ENCODE measurements around the gene SIRT7.

The SIRT7 gene

GRCh38 chr17:81931189-81931556, 13.2 kb upstream of the SIRT7 start:
- no peak overlapping the region for H2AFZ ChIP-seq
- H3K27ac ChIP-seq = no peak overlapping the region
- H3K79me2 ChIP-seq = no peaks in the 10 kb centered on the region
- no peaks in the 10 kb centered on the region for H3K27me3 ChIP-seq (ENCODE audit: control insufficient read depth, insufficient read depth, low read length)
- no peak for TF ChIP-seq CTCF (IDR thresholded peaks at IDR 0.05)
- no peak overlapping the region for H3K4me3 ChIP-seq (ENCODE audit: low read depth, low read length)
- no peaks in the 10 kb centered on the region for H3K36me3 ChIP-seq (ENCODE audit: control insufficient read depth, insufficient read depth, low read length)
- H3K4me2 ChIP-seq (ENCODE audit: low read length) = no peak overlapping the region
- H3K4me1 ChIP-seq = peaks cover 2% of the 10 kb centered on the region
- H3K9ac ChIP-seq = no peak overlapping the region
- no peaks in the 10 kb centered on the region for H3K9me3 ChIP-seq (ENCODE audit: control insufficient read depth, low read length)

GRCh38 chr17:81930142-81931125, 12.5 kb upstream of the SIRT7 start:
- Histone ChIP-seq H3K36me3 (ENCODE audit: control insufficient read depth, insufficient read depth, low read length) (no peaks in the 10 kb centered on the region), H3K9ac (no peak overlapping the region), H3K27ac (no peak overlapping the region), H2AFZ (no peak overlapping the region), H3K4me1 (peaks cover 2% of the 10 kb centered on the region), H3K4me2 (ENCODE audit: low read length) (no peak overlapping the region), H3K4me3 (ENCODE audit: low read depth, low read length) (no peak overlapping the region), H3K9me3 (ENCODE audit: control insufficient read depth, low read length) (no peaks in the 10 kb centered on the region), H3K79me2 (no peaks in the 10 kb centered on the region), H3K27me3 (ENCODE audit: control insufficient read depth, insufficient read depth, low read length) (no peaks in the 10 kb centered on the region)
- TF ChIP-seq CTCF (IDR thresholded peaks at IDR 0.05) = no peak

DNA sequence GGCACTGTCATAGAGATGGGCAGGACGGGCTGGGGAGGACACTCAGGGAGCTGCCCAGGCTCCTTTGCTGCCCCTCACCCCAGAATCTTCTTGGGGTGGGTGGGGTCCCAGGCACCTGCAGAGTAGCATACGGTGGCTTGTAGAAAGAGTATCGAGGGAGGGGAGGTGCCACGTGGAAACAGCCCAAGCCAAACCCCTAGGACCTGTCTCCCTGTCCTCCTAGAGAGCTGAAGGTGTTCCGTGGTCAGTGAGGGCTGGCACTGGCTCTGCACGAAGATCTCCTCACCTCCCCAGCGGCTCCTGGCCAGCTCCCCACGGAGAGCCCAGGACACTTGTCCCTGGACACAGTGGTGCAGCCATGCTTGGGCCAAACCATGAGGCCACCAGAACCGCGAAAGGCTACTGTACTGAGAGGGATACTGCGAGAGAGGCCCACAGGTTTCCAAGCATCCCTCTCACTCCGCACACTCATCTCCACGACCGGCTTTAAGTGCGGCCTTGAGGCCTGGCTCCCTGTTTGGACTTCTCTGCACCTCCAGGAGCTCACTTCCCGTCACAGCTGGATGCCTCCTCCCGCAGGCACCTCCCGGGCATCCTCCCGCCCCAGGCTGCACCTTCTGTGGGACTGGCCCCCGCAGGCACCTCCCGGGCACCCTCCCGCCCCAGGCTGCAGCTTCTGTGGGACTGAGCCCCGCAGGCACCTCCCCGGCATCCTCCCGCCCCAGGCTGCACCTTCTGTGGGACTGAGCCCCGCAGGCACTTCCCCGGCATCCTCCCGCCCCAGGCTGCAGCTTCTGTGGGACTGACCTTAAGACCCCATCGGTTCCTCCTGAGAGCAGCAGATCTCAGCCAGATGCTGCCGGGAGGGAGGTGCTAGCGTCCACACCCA, 11.5 kb upstream of the SIRT7 start:
- no peak overlapping the region for H3K9ac ChIP-seq
- H3K27ac ChIP-seq = no peak overlapping the region
- H3K36me3 ChIP-seq (ENCODE audit: control insufficient read depth, insufficient read depth, low read length) = no peaks in the 10 kb centered on the region
- H3K27me3 ChIP-seq (ENCODE audit: control insufficient read depth, insufficient read depth, low read length) = no peaks in the 10 kb centered on the region
- H3K4me2 ChIP-seq (ENCODE audit: low read length) = peak overlapping the region; percentile 99
- H3K79me2 ChIP-seq = peaks cover 2% of the 10 kb centered on the region
- peak overlapping the region; percentile 76 for H3K4me3 ChIP-seq (ENCODE audit: low read depth, low read length)
- H3K4me1 ChIP-seq = peaks cover 8% of the 10 kb centered on the region
- H2AFZ ChIP-seq = no peak overlapping the region
- no peak for TF ChIP-seq CTCF (IDR thresholded peaks at IDR 0.05)
- H3K9me3 ChIP-seq (ENCODE audit: control insufficient read depth, low read length) = no peaks in the 10 kb centered on the region

DNA sequence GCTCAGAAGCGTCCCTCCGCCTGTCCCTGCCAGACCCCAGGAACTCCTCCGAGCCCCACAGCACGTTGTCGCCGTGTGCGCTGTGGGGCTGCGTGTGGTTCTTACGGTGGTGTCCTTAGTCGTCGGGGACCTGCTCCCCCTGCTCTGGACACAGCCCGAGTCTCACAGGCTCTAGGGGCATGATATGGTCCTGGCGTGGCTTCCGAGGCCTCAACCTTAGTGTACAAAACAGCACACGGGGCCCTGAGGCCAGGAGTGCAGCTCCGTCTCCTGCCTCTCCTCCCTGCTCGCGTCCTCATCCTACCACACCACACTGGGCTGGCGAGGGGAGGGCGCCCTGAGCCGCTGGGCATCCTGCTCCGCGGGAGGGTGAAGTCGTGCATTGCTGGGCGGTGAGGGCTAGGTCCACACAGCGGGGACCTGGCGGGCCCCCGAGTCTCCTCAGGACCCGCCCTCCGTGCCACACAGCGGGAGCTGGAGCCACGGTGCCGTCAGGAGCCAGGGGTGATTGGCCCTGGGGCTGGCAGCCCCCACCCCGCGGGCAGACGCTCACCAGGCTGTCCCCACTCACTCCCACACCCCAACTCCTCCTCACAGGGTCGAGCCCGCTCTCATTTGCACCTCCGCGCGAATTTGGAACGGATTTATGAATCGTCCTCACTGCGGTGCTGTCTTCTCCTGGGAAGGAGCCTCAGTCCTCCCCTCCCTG, 10.7 kb upstream of the SIRT7 start:
- H3K79me2 ChIP-seq = peaks cover 2% of the 10 kb centered on the region
- no peak overlapping the region for H3K27ac ChIP-seq
- H3K4me3 ChIP-seq (ENCODE audit: low read depth, low read length) = peak overlapping the region; percentile 76
- H3K27me3 ChIP-seq (ENCODE audit: control insufficient read depth, insufficient read depth, low read length) = no peaks in the 10 kb centered on the region
- no peaks in the 10 kb centered on the region for H3K36me3 ChIP-seq (ENCODE audit: control insufficient read depth, insufficient read depth, low read length)
- peak overlapping the region; percentile 30 for H3K9ac ChIP-seq
- H3K4me2 ChIP-seq (ENCODE audit: low read length) = peak overlapping the region; percentile 99
- H2AFZ ChIP-seq = peak overlapping the region; percentile 71
- TF ChIP-seq CTCF (IDR thresholded peaks at IDR 0.05) = no peak
- peaks cover 16% of the 10 kb centered on the region for H3K4me1 ChIP-seq
- H3K9me3 ChIP-seq (ENCODE audit: control insufficient read depth, low read length) = no peaks in the 10 kb centered on the region
